DMS114 treated with DMSO at 0.1 percent for 48 hours (cell line): ENCODE measurements around the gene CRACR2A.

ENCODE experiments used
- DNase-seq: peaks from one replicate; lab custom pipeline; 2025; ENCODE audit not compliant: unreplicated experiment; lab: John Stamatoyannopoulos, UW

The CRACR2A gene

GRCh38 chr12:3725388-3726115, 27.4 kb downstream of the CRACR2A start:
- DNase-seq, result no peak

- DNase-seq, result no peak
Measured at GRCh38 chr12:3723916-3724805, 28.7 kb downstream of the CRACR2A start.

- DNase-seq, result no peak
Measured at GRCh38 chr12:3722368-3722767, 30.5 kb downstream of the CRACR2A start.

- no peak for DNase-seq
Measured at GRCh38 chr12:3720772-3721171, 32.1 kb downstream of the CRACR2A start.

- no peak for DNase-seq
Measured at GRCh38 chr12:3718100-3718499, 34.8 kb downstream of the CRACR2A start.

GRCh38 chr12:3717283-3717898, 35.5 kb downstream of the CRACR2A start:
- DNase-seq, result no peak

- no peak for DNase-seq
Measured at GRCh38 chr12:3715999-3716398, 36.9 kb downstream of the CRACR2A start.

- no peak for DNase-seq
Measured at GRCh38 chr12:3713947-3714346, 39.0 kb downstream of the CRACR2A start.

GRCh38 chr12:3713483-3713882, 39.4 kb downstream of the CRACR2A start:
- no peak for DNase-seq

- no peak for DNase-seq
Measured at GRCh38 chr12:3712209-3712992, 40.5 kb downstream of the CRACR2A start.

GRCh38 chr12:3705354-3705675, 47.6 kb downstream of the CRACR2A start:
- no peak for DNase-seq

- no peak for DNase-seq
Measured at GRCh38 chr12:3704512-3705353, 48.2 kb downstream of the CRACR2A start.

- no peak for DNase-seq
Measured at GRCh38 chr12:3700861-3701260, 52.0 kb downstream of the CRACR2A start.

- DNase-seq, result no peak
Measured at GRCh38 chr12:3698218-3698974, 54.5 kb downstream of the CRACR2A start.

- no peak for DNase-seq
Measured at GRCh38 chr12:3697311-3697870, 55.5 kb downstream of the CRACR2A start.

- no peak for DNase-seq
Measured at GRCh38 chr12:3694673-3695072, 58.2 kb downstream of the CRACR2A start.

- DNase-seq, result no peak
Measured at GRCh38 chr12:3692616-3693365, 60.1 kb downstream of the CRACR2A start.

- no peak for DNase-seq
Measured at GRCh38 chr12:3686463-3686862, 66.4 kb downstream of the CRACR2A start.

- DNase-seq, result no peak
Measured at GRCh38 chr12:3685830-3686229, 67.1 kb downstream of the CRACR2A start.
